Endothelial cell of hepatic sinusoid (primary cell): ENCODE results near the gene TMEM209.
"Not testable (repeated sequence)": the region's sequence is repeated elsewhere in the genome, so short reads cannot be mapped to it uniquely, and the experiment has no call there.

Source experiments
- in situ Hi-C: cut with HindIII; loops from 2 replicates; pipeline ENCODE4 v1.10.0; 2017; ENCODE audit warnings: low sequenced_read_pairs

The TMEM209 gene

DNA sequence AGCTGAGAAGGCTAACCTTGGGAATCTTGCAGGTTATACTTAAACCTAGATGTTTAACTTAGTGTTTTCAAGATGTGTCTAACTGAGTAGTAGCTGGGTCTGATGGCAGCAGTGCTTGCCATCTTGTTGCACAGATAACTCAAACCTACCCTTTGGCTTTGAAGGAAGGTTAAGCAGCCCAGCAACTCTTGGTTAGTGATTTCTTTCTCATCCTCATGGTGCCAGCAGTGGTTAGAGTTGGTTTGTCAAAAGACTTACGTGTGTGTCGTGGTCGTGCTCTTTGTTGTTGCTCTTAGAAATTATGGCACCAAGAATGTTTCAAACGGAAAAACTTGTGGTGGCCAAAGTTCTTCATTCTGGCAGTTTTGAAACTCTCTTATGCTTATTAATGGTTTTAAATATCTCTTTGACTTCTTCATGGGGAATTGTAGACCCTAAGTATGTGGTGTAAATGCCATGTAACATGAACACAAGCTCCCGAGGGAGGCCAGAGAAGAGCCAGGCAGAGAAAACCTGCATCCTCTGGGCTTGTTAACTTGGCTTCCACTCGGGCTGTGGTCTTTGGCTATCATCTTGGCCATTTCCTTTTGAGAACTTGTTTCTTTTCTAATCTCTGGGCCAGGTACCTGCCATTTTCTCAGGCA is 73.9 kb downstream of the TMEM209 start:
- in situ Hi-C loops: no loop called here

DNA sequence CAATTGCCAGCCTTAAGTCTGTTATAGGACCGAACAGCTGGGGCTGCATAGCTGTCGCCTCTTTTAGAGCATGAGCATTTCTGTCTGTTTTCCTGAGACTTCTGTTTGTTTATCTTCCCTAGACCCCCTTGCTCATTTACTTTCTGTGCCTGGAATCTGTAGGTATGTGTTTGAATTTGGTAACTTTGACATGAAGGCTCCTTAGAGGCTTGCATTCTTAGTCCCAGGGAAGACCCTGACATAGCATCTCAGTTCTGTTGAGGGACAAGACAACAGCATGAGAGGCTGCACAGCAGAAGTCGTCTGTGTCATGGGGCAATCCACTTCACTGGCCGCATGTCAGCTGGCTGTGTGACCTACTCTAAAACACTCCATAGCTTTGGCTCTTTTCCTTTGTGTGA is 76.2 kb downstream of the TMEM209 start:
- in situ Hi-C loops: no loop called here

DNA sequence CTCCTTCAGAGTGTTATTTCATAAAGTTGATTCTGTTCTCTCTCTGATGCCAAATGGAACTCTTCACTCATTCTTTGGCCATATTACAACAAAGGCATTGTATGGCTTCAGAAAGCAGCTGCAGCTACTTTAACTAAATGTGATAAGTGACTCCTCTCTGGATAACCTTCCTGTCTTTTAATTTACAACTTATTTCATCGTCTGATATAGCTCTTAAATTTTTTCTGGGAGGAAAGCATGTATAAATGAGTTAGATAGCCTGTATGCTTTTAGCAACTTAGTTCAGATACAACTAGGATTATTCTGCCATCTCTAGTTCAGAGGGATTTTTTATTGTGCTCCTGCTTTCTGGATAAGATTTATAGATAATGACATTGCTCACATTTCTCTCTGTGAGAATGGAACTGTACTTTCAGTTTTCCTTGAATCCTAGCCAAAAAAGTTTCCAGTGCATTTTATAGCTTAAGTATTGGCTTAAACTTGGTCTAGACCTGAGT is 77.3 kb downstream of the TMEM209 start:
- in situ Hi-C loops: no loop called here

GRCh38 chr7:130127404-130127803 is 77.8 kb downstream of the TMEM209 start:
- in situ Hi-C loops: no loop called here

DNA sequence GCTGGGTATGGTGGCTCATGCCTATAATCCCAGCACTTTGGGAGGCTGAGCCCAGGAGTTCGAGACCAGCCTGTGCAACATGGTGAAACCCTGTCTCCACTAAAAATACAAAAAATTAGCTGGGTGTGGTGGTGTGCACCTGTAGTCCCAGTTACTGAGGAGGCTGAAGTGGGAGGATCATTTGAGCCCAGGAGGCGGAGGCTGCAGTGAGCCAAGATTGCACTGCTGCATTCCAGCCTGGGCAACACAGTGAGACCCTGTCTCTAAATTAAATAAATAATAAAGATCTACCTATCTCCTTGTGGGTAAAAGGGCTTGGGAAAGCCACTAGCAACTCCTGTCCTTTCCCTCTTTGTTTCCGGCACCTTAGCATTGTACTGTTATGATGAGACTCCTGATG is 78.4 kb downstream of the TMEM209 start:
- in situ Hi-C loops: not testable (repeated sequence)

DNA sequence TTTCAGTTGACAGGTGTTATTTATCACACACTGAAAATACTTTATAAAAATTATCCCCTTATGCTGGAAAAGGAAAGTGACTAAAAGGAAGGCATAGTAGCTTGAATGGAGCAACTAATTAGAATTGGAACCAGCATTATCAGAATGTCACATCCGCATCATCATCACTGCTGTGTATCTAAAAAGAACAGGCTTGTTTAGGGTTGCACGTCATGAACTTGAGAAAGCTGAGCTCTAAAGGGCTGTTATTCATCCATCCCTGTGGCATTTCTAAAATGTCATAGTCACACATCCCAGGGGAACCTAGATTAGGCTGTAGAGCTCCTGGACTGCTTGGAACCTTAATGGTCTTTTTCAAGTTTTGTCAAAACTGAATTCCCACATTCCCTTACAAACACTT is 80.5 kb downstream of the TMEM209 start:
- in situ Hi-C loops: loop anchor here (5.0 kb wide), 1 partner anchor 52 kb away; the partner anchor contains the start of gene KLHDC10

GRCh38 chr7:130123501-130123900 is 81.7 kb downstream of the TMEM209 start:
- in situ Hi-C loops: loop anchor here (5.0 kb wide), 1 partner anchor 51 kb away; the partner anchor contains the start of gene KLHDC10

- in situ Hi-C loops: no loop called here
These were observed 86.4 kb downstream of the TMEM209 start for GRCh38 chr7:130118801-130119200.

DNA sequence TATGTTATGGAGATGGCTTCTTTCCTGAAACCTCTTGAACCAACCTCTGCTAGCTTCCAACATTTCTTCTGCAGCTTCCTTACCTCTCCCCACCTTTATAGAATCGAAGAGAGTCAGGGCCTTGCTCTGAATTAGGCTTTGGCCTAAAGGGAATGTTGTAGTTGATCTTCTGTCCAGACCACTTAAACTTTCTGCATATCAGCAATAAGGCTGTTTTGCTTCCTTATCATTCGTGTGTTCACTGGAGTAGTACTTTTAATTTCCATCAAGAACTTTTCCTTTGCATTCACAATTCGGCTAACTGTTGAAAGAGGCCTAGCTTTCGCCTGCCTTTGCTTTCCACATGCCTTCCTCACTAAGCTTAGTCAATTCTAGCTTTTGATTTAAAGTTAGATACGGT is 86.9 kb downstream of the TMEM209 start:
- in situ Hi-C loops: no loop called here

DNA sequence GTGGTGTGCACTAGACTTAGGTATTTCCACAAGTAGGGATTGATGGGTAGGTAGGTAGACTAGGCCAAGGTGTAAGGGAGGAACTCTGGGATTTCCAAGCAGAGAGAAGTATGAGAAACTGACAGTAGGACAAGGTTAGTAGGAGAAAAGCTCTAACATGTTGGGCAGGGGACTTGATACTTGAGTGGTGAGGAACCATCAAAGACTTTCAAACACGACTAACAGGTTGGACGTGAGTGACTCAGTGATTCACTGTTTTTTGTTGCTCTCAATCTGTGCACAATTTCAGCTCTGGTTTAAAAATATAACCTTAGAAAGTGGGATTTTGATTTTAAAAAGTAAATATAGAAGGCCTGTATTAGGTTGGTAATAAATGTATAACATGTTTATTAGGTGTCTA is 90.4 kb downstream of the TMEM209 start:
- in situ Hi-C loops: no loop called here
